Measurements from ENCODE around the gene TMEM213. TPM values are rescaled to one million over a fixed set of nuclear protein-coding genes. Genes with fewer than 3 reads are reported as not detected.

Gene TMEM213
- total RNA-seq, 1 experiment from 2014 or later: not detected

GRCh38 chr7:138866353-138866752 lies 68.6 kb downstream of the TMEM213 start (continued):
- no peak for TF ChIP-seq EGR1 (IDR thresholded peaks at IDR 0.05; ENCODE audit: low read depth)

GRCh38 chr7:138867744-138868143 lies 70.0 kb downstream of the TMEM213 start:
- H3K27me3 ChIP-seq (ENCODE audit: insufficient read depth, low read length): no peaks in the 10 kb centered on the region
- H2AFZ ChIP-seq (ENCODE audit: low read depth, low read length, poor library complexity, severe bottlenecking): no peak overlapping the region
- no peak overlapping the region for H3K4me3 ChIP-seq (replicated peaks in 1 of 2; ENCODE audit: low read depth in 1 of 2, low read length in 2 of 2)
- peaks cover 4 to 15% of the 10 kb centered on the region in 2 experiments for H3K4me1 ChIP-seq (ENCODE audit: control insufficient read depth in 1 of 2, insufficient read depth in 2 of 2, low read length in 2 of 2)
- intact Hi-C loops (cut with micrococcal nuclease): no loop called here
- no peak for ATAC-seq
- no peak overlapping the region for H3K27ac ChIP-seq (ENCODE audit: low read depth, low read length)
- ChIA-PET POLR2A (no interaction called here), CTCF (no interaction called here), RAD21 (ENCODE audit: low non-redundant PET in 1 of 2, low total read pairs in 2 of 2, uncharacterized antibody in 2 of 2, unreplicated experiment in 2 of 2) (no interaction called here)
- no peak overlapping the region for H3K9ac ChIP-seq (ENCODE audit: low read length)
- H3K9me2 ChIP-seq (ENCODE audit: insufficient read depth): no peaks in the 10 kb centered on the region
- TF ChIP-seq TCF7L2 (IDR thresholded peaks at IDR 0.05; ENCODE audit: borderline replicate concordance, extremely low read depth, insufficient read depth, insufficient read length) (no peak), FOSL1 (IDR thresholded peaks at IDR 0.05; ENCODE audit: low read depth) (no peak), SP1 (IDR thresholded peaks at IDR 0.05; ENCODE audit: low read depth) (no peak), SIN3A (IDR thresholded peaks at IDR 0.05; ENCODE audit: low read depth) (no peak), EZH2phosphoT487 (IDR thresholded peaks at IDR 0.05; ENCODE audit: borderline replicate concordance) (no peak), ATF3 (IDR thresholded peaks at IDR 0.05) (no peak), POLR2A (IDR thresholded peaks at IDR 0.05; ENCODE audit: borderline replicate concordance, extremely low read depth, insufficient read depth, insufficient read length) (no peak), ZFX (IDR thresholded peaks at IDR 0.05) (no peak), CTCF (IDR thresholded peaks at IDR 0.05 in 2 of 3, conservative IDR thresholded peaks at IDR 0.05 in 1 of 3; ENCODE audit: borderline replicate concordance in 1 of 3, insufficient read depth in 1 of 3, low read depth in 2 of 3, low read length in 2 of 3) (no peak), YY1 (IDR thresholded peaks at IDR 0.05; ENCODE audit: extremely low read depth, insufficient replicate concordance, low read depth, low read length) (no peak), ELF1 (IDR thresholded peaks at IDR 0.05; ENCODE audit: borderline replicate concordance, low read depth) (no peak), REST (IDR thresholded peaks at IDR 0.05; ENCODE audit: low read depth) (no peak), JUND (IDR thresholded peaks at IDR 0.05) (no peak), RAD21 (IDR thresholded peaks at IDR 0.05; ENCODE audit: low read depth) (no peak), CEBPB (IDR thresholded peaks at IDR 0.05; ENCODE audit: low read depth) (no peak), SRF (IDR thresholded peaks at IDR 0.05; ENCODE audit: low read depth) (no peak), POLR2AphosphoS5 (IDR thresholded peaks at IDR 0.05; ENCODE audit: low read depth, low read length) (no peak)
- TF ChIP-seq, protein P1, sequence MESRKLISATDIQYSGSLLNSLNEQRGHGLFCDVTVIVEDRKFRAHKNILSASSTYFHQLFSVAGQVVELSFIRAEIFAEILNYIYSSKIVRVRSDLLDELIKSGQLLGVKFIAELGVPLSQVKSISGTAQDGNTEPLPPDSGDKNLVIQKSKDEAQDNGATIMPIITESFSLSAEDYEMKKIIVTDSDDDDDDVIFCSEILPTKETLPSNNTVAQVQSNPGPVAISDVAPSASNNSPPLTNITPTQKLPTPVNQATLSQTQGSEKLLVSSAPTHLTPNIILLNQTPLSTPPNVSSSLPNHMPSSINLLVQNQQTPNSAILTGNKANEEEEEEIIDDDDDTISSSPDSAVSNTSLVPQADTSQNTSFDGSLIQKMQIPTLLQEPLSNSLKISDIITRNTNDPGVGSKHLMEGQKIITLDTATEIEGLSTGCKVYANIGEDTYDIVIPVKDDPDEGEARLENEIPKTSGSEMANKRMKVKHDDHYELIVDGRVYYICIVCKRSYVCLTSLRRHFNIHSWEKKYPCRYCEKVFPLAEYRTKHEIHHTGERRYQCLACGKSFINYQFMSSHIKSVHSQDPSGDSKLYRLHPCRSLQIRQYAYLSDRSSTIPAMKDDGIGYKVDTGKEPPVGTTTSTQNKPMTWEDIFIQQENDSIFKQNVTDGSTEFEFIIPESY (IDR thresholded peaks at IDR 0.05; ENCODE audit: extremely low read depth, insufficient replicate concordance, low read length): no peak
- TF ChIP-seq, protein P2, sequence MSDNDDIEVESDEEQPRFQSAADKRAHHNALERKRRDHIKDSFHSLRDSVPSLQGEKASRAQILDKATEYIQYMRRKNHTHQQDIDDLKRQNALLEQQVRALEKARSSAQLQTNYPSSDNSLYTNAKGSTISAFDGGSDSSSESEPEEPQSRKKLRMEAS (IDR thresholded peaks at IDR 0.05): no peak
- H3K36me3 ChIP-seq (ENCODE audit: control insufficient read depth in 1 of 2, insufficient read depth in 2 of 2, low read length in 2 of 2): 0 out of 4 replicates have a peak, but pooled peaks cover 0 to 4% of the 10 kb centered on the region in 2 experiments
- H4K20me1 ChIP-seq (ENCODE audit: insufficient read depth): no peaks in the 10 kb centered on the region
- H3K4me2 ChIP-seq (ENCODE audit: low read length): no peak overlapping the region
- no TSS peak for BruUV-seq (replicated peaks)
- no peaks in the 10 kb centered on the region for H3K79me2 ChIP-seq (ENCODE audit: insufficient read depth, low read length)
- no peak for DNase-seq (ENCODE audit: low read depth, low spot score)
- H3K9me3 ChIP-seq (ENCODE audit: control insufficient read depth in 1 of 2, insufficient read depth in 1 of 2, low read depth in 1 of 2, low read length in 2 of 2): no peaks in the 10 kb centered on the region
